ENCODE measurements around the gene SIKE1. TPM values are rescaled to one million over a fixed set of nuclear protein-coding genes. Genes with fewer than 3 reads are reported as not detected.
"Not testable (repeated sequence)": the region's sequence is repeated elsewhere in the genome, so short reads cannot be mapped to it uniquely, and the experiment has no call there.

Gene SIKE1
- total RNA-seq, 1 donor from 2014 or later: 30.4 TPM

DNA sequence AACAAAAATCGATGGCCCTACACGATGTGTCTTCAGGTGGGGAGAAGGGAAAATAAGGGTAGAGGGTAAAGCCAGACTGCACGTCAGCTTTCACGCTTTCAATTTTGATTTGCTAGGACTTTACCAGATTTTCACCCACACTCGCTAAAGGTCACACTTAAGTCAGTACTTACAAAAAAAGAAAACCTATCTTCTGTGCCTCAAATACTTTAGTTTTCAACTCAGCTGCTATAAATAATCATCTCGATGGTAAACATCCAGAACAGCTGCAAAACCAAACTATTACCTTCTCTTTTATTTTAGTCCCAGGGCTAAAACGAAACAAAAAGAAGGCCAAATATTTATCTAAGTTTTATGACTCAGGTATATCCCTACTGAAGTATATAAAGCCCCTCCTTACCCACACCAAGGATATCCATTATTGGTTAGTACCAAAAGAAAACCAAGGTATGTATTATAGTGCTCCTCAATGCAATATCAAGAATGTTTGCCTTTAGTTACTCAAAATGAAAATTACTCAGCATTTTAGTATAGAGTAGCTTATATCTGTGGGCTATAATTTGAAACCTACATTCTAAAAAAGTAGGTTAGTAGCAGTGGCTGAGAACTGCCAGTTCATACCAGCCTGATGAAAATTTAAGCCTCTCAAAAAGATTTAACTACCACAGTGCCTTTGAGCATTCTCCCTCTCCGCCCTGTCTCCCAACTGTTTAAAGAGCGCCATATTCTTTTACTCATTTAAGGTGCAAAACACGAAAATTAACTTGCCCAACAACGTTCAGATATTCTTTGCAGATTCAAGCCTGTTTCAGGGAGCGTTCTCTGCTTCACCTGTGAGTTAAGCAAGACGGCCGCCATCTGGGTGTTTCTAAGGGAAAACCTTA is 24.2 kb downstream of the SIKE1 start:
- DNase-seq (ENCODE audit: extremely low read depth, low read depth, low spot score): no peak

DNA sequence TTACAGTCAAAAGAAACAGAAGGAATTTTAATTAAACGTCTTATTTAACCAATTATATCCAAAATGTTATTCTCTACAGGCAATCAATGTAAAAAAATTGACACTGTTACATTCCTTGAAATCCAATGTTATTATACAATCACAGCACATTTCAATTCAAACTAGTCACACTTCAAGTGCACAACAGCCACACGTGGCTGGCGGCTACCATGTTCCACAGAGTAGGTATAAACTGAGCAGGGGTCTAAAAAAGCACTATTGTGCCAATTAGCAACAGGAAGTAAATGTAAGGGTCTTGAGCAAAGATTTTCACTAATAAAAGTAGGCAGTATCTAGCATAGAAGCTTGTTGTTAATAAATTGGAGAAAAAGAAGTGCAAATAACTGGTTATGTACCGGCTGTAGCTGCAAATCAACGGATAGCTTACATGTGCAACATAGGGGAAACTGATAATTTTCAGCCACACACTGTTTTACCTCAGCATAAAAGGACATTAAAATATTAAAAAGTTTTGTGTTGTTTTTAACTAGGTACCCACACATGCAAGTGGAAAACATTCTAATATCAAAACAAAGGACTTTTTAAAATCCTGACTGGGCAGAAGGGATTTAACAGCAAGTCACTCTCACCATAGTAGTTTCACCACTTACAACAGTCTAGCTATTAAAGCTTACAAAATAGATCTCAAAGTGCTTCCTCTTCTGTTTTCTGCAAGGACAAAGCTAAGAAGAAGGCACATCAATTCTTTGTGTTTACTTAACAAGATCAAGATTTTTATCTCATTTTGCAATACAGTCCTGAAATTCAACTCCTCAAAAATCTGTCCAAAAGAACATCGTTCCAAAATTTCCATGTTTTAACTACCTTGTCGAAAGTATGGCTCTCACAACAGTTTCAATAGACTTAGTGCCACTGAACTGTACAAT is 25.2 kb downstream of the SIKE1 start:
- no peak for DNase-seq (ENCODE audit: extremely low read depth, low read depth, low spot score)

DNA sequence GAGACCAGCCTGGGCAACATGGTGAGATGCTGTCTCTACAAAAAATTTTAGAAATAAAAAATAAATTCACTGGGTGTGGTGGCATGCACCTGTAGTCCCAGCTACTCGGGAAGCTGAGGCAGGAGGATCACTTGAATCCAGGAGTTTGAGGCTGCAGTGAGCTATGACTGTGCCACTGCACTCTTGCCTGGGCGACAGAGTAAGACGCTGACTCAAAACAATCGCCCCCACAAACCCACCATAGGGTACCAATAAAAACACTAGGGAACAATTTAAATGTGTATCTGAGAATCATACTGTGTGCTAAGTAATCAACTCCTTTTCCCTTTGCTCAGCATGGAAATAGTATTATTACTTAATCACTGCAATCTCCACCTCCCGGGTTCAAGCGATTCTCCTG is 26.8 kb downstream of the SIKE1 start:
- DNase-seq (ENCODE audit: extremely low read depth, low read depth, low spot score): not testable (repeated sequence)

DNA sequence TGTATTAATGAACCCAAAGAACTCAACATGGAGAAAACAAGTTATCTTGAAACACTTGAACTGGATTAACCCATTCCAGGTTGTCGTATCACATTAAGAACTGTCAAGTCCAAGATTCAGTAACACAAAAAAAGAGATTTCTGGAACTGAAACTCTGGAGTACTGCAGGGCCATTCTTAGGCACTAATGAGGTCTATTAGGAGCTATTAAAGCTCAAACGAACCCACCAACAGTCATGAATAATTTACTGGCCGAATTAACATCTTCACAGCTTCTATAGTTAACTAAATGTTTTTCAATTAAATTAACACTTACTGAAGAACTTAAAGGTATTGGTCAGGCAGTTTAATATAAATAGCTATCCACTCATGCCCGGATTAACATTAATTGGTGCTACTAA is 27.3 kb downstream of the SIKE1 start:
- DNase-seq (ENCODE audit: extremely low read depth, low read depth, low spot score): no peak

DNA sequence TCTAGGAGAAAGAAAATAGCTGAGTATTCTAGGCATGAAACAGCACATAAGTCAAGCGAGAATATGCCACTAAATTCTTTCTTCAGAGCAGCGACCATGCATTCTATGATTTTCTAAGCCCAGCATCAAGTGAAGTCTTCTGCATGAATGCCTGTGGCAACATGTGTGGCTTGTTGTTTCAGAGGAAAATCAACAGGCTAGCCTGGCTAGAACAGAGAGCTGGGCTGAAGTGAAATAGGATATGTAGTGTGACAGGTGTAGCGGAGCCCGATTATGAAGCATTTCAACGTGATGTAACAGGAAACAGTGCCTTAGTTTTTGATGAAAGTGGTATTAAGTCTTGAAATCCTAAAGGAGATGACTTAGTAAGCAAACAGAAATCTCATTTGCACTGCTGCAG is 29.7 kb downstream of the SIKE1 start:
- DNase-seq (ENCODE audit: extremely low read depth, low read depth, low spot score): no peak

DNA sequence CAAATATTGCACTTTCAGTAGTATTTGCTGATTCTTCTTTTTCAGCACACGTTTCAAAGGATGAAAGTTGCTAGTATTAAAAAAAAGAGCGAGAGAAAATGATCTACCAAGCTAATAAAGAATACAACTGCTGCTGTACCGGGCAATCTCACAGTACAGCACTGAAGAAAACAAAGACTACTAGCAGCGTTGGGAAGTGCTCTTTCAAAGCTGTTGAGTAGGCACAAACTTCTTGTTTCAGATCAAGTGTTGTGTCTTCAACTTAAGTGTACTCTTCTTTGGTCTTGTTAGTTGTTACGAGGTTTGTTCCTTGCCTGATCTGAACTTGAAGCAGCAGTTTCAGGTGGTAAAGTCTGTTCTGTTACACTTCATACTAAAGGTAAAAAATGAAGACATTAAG is 30.6 kb downstream of the SIKE1 start:
- DNase-seq (ENCODE audit: extremely low read depth, low read depth, low spot score): no peak

DNA sequence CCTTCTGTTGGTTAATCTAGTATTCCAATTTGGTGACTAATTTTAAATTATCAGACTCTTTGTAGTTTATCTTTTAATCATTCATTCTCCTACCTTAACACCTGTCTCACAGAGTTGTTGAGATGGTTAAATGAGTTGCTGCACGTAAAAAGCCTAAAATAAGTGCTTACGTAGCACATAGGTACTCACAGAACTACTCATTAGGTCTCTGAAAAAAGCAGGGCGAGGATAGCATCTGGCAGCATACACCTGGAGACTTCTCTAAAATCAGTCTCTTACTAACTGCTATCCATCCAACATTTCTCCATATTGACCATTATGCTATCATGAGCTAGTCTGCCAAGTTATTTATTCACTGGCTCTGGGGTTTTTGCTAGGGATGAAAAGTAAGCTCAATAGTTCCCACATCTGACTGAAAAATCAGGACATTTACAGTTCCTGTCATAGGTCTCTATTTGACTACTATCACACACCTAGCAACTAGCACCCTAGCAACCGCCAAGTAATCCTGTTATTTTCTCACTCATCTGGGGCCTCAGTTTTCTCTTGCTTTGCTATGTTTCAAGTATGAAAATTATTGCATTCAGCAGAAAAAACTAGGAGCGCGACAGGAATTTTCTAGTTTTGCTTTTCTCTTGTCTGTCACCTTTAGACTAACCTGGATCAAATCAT is 33.9 kb downstream of the SIKE1 start:
- DNase-seq (ENCODE audit: extremely low read depth, low read depth, low spot score): no peak

DNA sequence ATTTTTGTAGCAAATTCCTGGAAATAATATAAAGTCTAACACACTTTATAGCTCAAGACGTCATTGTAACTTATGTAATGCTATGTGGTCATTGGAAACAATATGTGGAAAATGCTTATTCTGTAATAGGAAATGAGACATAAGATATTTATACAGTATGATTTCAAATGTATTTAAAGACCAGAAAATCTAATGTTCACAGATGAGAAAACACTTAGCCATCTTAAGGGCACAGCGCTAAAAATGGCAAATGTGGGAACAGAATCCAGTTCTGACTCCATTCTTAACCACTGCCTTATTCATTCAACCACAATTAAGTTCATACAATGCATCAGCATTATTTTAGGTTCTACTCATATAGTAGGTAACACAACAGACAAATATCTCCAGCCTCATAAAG is 35.2 kb downstream of the SIKE1 start:
- no peak for DNase-seq (ENCODE audit: extremely low read depth, low read depth, low spot score)

DNA sequence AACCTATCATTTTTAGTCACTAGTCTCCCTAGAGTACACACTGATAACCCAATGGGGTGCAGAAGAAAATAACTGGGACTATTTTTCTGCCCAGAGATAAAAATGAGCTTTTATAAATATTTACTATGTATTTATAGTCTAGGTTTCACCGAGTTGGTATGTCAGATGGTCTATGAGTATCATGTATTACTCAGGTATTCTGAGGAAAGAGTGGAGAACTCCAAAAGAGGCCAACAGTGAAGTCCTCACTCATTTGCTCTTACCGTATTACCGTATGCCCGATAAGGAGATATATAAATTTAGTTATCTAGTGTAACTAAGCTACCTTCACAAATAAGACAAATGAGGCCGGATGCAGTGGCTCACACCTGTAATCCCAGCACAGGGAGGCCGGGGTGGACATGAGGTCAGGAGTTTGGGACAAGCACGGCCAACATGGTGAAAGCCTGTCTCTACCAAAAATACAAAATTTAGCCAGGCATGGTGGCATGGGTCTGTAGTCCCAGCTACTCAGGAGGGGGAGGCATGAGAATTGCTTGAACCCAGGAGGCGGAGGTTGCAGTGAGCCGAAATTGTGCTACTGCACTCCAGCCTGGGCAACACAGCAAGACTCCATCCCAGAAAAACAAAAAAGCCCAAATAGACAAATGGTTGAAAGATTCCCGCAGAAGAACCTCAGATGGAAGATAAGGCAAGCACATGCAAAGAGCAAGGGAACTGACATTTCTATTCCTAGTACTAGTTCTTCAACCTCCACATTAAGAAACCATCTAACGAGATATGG is 38.3 kb downstream of the SIKE1 start:
- DNase-seq (ENCODE audit: extremely low read depth, low read depth, low spot score): no peak

DNA sequence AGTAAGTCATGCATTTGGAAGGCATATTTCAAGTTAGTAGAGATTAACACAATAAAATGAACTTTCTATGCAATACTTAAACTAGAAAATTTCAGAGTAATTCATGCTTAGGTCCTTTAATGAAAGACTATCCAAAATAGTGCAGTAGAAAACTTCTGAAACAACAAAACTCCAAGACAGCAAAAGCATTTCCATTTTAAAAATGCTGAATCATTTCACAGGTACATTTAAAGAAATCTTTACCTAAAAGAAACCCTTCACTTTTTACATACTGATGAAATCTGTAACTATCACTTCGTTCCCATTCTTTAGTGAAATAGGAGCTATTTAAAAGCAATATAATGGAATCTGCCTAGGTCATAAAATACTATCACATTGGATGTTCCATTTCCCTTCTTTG is 40.2 kb downstream of the SIKE1 start:
- no peak for DNase-seq (ENCODE audit: extremely low read depth, low read depth, low spot score)

DNA sequence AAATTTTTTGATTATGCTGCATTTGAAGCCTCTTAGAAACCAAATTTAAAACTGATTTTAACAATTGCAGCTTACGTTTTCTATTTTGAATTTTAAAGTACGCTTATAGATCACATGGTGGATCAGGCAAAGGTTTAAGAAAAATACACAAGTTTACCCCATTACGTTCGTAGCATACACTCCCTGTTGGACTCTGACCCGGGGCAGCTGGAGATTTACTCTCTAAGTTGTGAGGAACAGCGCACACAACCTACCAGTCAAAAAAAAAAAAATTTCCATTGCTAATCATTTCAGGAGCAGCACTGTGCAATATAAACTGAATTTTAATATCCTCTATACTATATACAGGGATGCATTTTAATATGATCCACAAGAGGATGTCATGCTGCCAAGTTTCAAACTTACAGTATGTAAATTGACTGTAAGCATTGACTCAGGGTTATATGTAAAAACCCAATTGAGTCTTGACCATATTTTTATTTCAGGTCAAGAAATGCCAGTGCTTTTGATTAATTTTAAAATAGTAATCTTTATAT is 43.1 kb downstream of the SIKE1 start:
- DNase-seq (ENCODE audit: extremely low read depth, low read depth, low spot score): no peak

DNA sequence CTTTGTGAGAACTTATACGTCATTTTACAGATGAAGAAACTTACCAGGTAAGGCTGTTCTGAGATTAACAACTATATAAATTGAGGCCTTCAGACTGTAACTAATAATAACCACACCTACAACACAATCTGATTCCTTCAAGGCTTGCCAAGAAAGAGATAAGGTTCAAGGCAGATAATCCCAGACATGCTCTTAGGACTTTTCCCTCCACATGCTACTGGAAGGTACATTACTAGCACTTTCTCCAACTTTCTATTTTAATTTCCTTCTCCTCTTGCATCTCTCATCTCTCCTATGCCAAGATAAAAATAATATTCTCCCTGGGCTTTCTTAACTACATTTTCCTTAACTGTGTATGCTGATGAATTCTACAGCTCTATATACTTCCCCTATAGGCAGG is 45.0 kb downstream of the SIKE1 start:
- DNase-seq (ENCODE audit: extremely low read depth, low read depth, low spot score): no peak

DNA sequence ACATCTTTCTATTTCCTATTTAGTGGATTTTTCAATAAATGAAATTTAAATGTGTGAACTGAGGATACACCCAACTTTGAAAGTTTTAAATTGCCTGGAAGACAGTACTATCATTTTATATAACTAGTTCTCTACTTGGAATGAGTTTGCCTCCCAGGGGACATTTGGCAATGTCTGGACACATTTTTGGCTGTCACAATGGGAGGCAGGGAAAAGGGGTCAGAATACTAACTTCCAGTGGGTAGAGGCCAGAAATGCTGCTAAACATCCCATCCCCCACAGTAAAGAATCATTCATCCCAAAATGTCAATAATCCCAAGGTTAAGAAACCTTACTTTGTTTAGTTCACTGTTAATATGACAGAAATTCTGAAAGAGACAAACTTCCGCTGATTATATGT is 50.7 kb downstream of the SIKE1 start:
- no peak for DNase-seq (ENCODE audit: extremely low read depth, low read depth, low spot score)

DNA sequence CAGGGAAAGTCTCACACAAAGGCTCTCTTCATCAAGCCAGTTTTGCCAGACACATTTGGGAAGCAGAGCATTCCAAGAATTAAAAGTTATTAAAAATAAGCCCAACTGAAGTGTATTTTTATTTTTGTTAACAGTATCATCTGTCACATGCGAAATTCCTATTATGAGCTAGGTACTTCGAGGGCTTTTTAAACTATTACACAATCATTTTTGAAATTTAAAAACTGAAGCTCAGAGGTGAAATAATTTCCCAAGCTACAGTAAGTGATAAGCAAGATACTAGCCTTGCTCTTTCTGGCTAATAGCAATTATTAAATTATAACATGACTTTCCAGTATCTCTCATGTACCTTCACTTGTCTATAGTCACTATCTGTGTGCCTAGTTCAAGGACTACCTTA is 51.9 kb downstream of the SIKE1 start:
- DNase-seq (ENCODE audit: extremely low read depth, low read depth, low spot score): no peak

DNA sequence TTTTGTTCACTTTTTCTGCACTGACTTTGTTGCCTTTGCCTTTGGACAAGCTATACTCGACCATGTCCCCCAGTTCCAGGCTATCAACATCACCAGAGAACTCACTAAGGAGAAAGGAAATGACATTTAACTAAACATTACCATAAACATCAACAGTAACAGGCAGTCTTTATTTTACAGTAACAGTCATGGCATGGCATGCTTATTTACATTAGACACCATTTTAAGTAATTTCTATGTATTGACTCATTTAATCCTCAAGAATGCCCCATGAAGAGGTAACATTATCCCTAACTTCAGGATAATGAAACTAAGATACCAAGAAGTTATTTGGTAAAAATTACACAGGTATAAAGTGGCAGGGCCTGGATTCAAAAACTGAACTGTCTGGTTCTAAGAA is 55.3 kb downstream of the SIKE1 start:
- DNase-seq (ENCODE audit: extremely low read depth, low read depth, low spot score): no peak

DNA sequence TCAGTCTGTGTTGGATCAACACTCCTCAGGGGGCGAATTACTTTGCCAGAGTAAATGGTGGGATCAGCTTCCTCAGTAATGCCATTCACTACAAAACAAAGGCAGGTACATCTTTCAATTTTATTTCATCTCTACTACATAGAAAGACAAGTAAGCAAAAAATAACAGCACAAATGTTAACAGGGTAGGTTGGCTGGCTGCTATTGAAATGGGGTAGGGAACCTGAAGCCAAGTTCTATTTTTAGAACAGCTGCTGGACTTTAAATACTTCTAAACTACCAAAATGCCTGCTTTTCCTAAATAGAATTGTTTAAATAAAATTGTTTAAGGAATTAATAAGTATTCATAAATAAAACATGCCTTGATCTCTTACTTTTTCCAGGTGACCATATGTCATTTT is 56.6 kb downstream of the SIKE1 start:
- no peak for DNase-seq (ENCODE audit: extremely low read depth, low read depth, low spot score)

DNA sequence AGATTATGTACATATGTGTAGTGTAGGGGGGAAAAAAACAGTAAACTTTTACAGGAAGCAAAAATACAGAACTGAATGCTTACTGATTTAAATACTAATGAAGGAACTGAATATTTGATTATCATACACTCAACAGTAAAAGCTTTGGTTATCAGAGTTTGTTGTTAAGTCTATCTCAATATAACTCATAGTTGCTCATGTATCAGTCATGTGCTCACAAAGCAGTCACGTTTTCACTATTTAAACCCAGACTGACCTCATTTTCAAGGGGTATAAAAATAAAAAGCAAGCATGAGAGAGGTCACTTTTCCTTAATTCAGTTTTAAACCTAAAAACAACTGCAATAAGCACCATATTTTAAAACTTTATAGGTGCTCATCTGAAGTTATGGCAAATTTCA is 57.0 kb downstream of the SIKE1 start:
- DNase-seq (ENCODE audit: extremely low read depth, low read depth, low spot score): no peak

DNA sequence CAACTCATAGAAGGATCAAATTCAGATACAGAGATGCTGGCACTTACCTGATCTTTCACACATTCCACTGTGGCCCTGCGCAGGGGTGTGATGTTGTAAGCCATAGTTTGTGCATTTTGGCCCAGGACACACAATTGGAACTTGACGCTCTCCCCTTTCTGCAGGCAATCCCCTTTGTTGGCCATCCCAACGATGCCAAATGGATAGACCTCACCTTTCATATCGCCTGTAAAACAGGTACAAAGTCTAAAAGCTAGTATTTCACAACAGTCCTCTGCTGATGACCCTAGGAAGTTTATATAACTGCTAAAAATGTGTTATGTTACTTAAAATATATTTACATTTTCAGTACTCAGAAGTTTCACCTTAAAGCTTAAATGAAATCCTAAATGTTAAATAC is 60.0 kb downstream of the SIKE1 start:
- DNase-seq (ENCODE audit: extremely low read depth, low read depth, low spot score): no peak

All from glomerular endothelial cell (primary cell).